ENCODE measurements around the gene ELOVL7. TPM values are rescaled to one million over a fixed set of nuclear protein-coding genes. Genes with fewer than 3 reads are reported as not detected.

The ELOVL7 gene
- total and polyA plus RNA-seq, 2 of the 8 experiments (the other 6 are each of a cell fraction or from before 2014, with no cell fraction given): 3.1 to 5.1 TPM

- Histone ChIP-seq H3K56ac (replicated peaks; ENCODE audit: insufficient read length, low read depth, low read length) (no peak overlapping the region), H2AFZ (ENCODE audit: low read length) (no peak overlapping the region), H2BK120ac (replicated peaks; ENCODE audit: low read depth, low read length) (no peak overlapping the region), H3K18ac (ENCODE audit: extremely low read depth, low read length) (no peak overlapping the region), H2BK15ac (ENCODE audit: low read length) (no peak overlapping the region), H3K79me1 (ENCODE audit: low read depth, low read length) (no peaks in the 10 kb centered on the region), H3K4me3 (ENCODE audit: extremely low read depth in 1 of 4, insufficient read depth in 2 of 4, low read depth in 3 of 4, low read length in 4 of 4) (no peak overlapping the region), H3K36me3 (ENCODE audit: control insufficient read depth in 2 of 4, insufficient read depth in 4 of 4, low read length in 3 of 4) (no peaks in the 10 kb centered on the region), H4K5ac (ENCODE audit: insufficient read length, low read depth, low read length) (no peak overlapping the region), H3K9ac (replicated peaks in 1 of 4; ENCODE audit: extremely low read depth in 1 of 4, low read depth in 3 of 4, low read length in 3 of 4) (no peak overlapping the region), H4K20me1 (replicated peaks in 1 of 2; ENCODE audit: control insufficient read depth in 1 of 2, insufficient read depth in 2 of 2, low read length in 2 of 2) (no peaks in the 10 kb centered on the region), H2BK12ac (ENCODE audit: low read depth, low read length) (no peak overlapping the region), H2BK5ac (ENCODE audit: low read depth, low read length) (no peak overlapping the region), H3K4ac (replicated peaks; ENCODE audit: insufficient read length, low read depth, low read length) (no peak overlapping the region), H4K8ac (ENCODE audit: extremely low read depth, insufficient read depth, low read length) (no peak overlapping the region), H2BK20ac (ENCODE audit: low read length) (no peak overlapping the region), H3K79me2 (ENCODE audit: control insufficient read depth in 1 of 2, insufficient read depth in 2 of 2, low read length in 2 of 2) (no peaks in the 10 kb centered on the region), H3K4me2 (ENCODE audit: insufficient read depth in 1 of 2, low read depth in 2 of 2, low read length in 2 of 2) (no peak overlapping the region), H3K27ac (ENCODE audit: low read depth, low read length) (no peak overlapping the region), H3K27me3 (replicated peaks in 1 of 4; ENCODE audit: control insufficient read depth in 3 of 4, extremely low read depth in 1 of 4, insufficient read depth in 3 of 4, low read length in 3 of 4) (no peaks in the 10 kb centered on the region), H3K9me3 (ENCODE audit: insufficient read depth in 2 of 2, low read depth in 1 of 2, low read length in 1 of 2) (no peaks in the 10 kb centered on the region), H3K23me2 (ENCODE audit: low read depth, low read length) (peaks cover 4% of the 10 kb centered on the region), H2AK5ac (ENCODE audit: low read depth, low read length) (no peak overlapping the region), H3K14ac (ENCODE audit: insufficient read length) (no peak overlapping the region), H3K4me1 (replicated peaks in 1 of 4; ENCODE audit: control insufficient read depth in 3 of 4, insufficient read depth in 4 of 4, low read length in 3 of 4) (peaks cover 3 to 11% (median 5%) of the 10 kb centered on the region in 4 experiments), H3K23ac (ENCODE audit: insufficient read length) (no peak overlapping the region), H4K91ac (replicated peaks; ENCODE audit: insufficient read length, low read length) (no peak overlapping the region)
- FAIRE-seq: no peak
- ChIA-PET POLR2A (ENCODE audit: partially characterized antibody) (no interaction called here), CTCF (ENCODE audit: partially characterized antibody) (interaction anchor here (0.6 kb wide), 1 partner anchor 15 kb away, joined by 3 read pairs; no protein-coding TSS in a partner anchor)
- DNase-seq (ENCODE audit: low read depth in 1 of 2, low spot score in 2 of 2): no peak
- 81% methylated on average over 2 of the region's 2 CpGs; no CpG with 5 or more reads in 1 of the 2 experiments for WGBS, 2 experiments (ENCODE audit: extremely low coverage in 1 of 2, insufficient coverage in 1 of 2, insufficient read length in 1 of 2, insufficient replicate concordance in 2 of 2, low coverage in 1 of 2, low lambda C conversion rate in 2 of 2, missing lambda C conversion rate in 1 of 2)
- TF ChIP-seq KDM5A (IDR thresholded peaks at IDR 0.05; ENCODE audit: low read length): no peak
- TF ChIP-seq SP2 (IDR thresholded peaks at IDR 0.05; ENCODE audit: low read length): no peak
- TF ChIP-seq ATF2 (IDR thresholded peaks at IDR 0.05; ENCODE audit: low read length): no peak
- TF ChIP-seq ASH2L (IDR thresholded peaks at IDR 0.05; ENCODE audit: low read length): no peak
- TF ChIP-seq CEBPB (IDR thresholded peaks at IDR 0.05; ENCODE audit: low read depth, low read length): no peak
- TF ChIP-seq TCF12 (IDR thresholded peaks at IDR 0.05; ENCODE audit: low read depth, low read length): no peak
- TF ChIP-seq TAF1 (IDR thresholded peaks at IDR 0.05; ENCODE audit: low read depth, low read length): no peak
- no peak for TF ChIP-seq HDAC6 (IDR thresholded peaks at IDR 0.05; ENCODE audit: low read depth, low read length)
- TF ChIP-seq HDAC2 (IDR thresholded peaks at IDR 0.05; ENCODE audit: borderline replicate concordance in 1 of 2, low read depth in 2 of 2, low read length in 2 of 2): no peak
- TF ChIP-seq POLR2A (IDR thresholded peaks at IDR 0.05; ENCODE audit: control extremely low read depth in 1 of 2, low read depth in 2 of 2, low read length in 2 of 2): no peak
- no peak for TF ChIP-seq CBX8 (IDR thresholded peaks at IDR 0.05; ENCODE audit: borderline replicate concordance, low read depth, low read length)
- no peak for TF ChIP-seq SAP30 (IDR thresholded peaks at IDR 0.05; ENCODE audit: insufficient read depth, insufficient replicate concordance, low read length)
- no peak for TF ChIP-seq JUN (IDR thresholded peaks at IDR 0.05; ENCODE audit: low read depth, low read length)
- TF ChIP-seq SIX5 (IDR thresholded peaks at IDR 0.05; ENCODE audit: low read depth, low read length): no peak
Measured at GRCh38 chr5:60802226-60802625, 41.8 kb downstream of the ELOVL7 start.
